K562 (cell line): Measurements from ENCODE around the gene OR13G1.

Experiments used
- MTA2 ChIP-seq: fragments of 450-650 bp; IDR thresholded peaks from 2 replicates; pipeline ENCODE4 v1.6.1; 2016; ENCODE audit warnings: low read depth
- RAD21 ChIP-seq, 2 experiments: fragments of 250-450 bp in 1 of 2; fragments of 450-650 bp in 1 of 2; sonication (Bioruptor Pico) in 1 of 2; formaldehyde crosslinking in 1 of 2; IDR thresholded peaks in 1 of 2; conservative IDR thresholded peaks in 1 of 2; 2 replicates each; pipeline versions ENCODE4 v1.4.0 to v1.8.0; 2020 to 2022; ENCODE audit warnings: mild to moderate bottlenecking in 2 of 2, moderate library complexity in 1 of 2
- TF ChIP-seq, protein P1 (sequence below): sonication (generic); formaldehyde crosslinking; IDR thresholded peaks from 2 replicates; pipeline ENCODE4 v1.5.0; 2020; ENCODE audit warnings: missing genetic modification reagents
- TF ChIP-seq, protein P2 (sequence below): fragments of 450-650 bp; IDR thresholded peaks from 2 replicates; pipeline ENCODE4 v1.6.1; 2016; ENCODE audit warnings: low read depth, mild to moderate bottlenecking, moderate library complexity

DNA sequence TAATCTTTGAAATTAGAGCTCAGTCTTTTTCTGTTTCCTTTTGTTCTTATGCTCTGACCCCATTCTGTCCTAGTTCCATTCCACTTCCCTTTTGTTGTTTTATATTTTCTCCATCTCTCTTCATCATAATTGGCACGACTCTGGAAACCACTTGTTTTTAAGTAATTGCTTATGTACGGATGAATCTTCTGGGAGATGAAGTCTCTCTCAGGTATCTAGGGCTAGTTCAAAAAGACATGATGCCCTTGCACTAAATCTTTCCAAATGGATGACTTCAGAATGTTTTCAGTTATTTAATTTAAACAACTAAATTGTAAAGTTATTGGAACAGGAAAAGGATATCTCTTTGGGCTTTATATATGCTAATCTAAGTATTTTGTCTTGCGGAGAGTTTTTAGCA is 37.0 kb upstream of the OR13G1 start, which contains the start of gene OR6F1:
- TF ChIP-seq, protein P1, sequence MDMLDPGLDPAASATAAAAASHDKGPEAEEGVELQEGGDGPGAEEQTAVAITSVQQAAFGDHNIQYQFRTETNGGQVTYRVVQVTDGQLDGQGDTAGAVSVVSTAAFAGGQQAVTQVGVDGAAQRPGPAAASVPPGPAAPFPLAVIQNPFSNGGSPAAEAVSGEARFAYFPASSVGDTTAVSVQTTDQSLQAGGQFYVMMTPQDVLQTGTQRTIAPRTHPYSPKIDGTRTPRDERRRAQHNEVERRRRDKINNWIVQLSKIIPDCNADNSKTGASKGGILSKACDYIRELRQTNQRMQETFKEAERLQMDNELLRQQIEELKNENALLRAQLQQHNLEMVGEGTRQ (CRISPR knock-in tag): no peak
- TF ChIP-seq, protein P2, sequence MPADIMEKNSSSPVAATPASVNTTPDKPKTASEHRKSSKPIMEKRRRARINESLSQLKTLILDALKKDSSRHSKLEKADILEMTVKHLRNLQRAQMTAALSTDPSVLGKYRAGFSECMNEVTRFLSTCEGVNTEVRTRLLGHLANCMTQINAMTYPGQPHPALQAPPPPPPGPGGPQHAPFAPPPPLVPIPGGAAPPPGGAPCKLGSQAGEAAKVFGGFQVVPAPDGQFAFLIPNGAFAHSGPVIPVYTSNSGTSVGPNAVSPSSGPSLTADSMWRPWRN: no peak
- TF ChIP-seq MTA2 (no peak), RAD21 (CRISPR knock-in tag; conservative IDR thresholded peaks at IDR 0.05 in 1 of 2, IDR thresholded peaks at IDR 0.05 in 1 of 2) (no peak)
